GM21360 (cell line): ENCODE data around the gene ZBED5.
"Not testable (repeated sequence)": the region's sequence is repeated elsewhere in the genome, so short reads cannot be mapped to it uniquely, and the experiment has no call there.

ENCODE experiments used
- ATAC-seq: cut with Tn5 transposase; IDR thresholded peaks from one replicate; pipeline ENCODE4 v1.9.1; 2021; ENCODE audit warnings: mild to moderate bottlenecking, moderate library complexity; ENCODE audit not compliant: unreplicated experiment

Gene ZBED5

DNA sequence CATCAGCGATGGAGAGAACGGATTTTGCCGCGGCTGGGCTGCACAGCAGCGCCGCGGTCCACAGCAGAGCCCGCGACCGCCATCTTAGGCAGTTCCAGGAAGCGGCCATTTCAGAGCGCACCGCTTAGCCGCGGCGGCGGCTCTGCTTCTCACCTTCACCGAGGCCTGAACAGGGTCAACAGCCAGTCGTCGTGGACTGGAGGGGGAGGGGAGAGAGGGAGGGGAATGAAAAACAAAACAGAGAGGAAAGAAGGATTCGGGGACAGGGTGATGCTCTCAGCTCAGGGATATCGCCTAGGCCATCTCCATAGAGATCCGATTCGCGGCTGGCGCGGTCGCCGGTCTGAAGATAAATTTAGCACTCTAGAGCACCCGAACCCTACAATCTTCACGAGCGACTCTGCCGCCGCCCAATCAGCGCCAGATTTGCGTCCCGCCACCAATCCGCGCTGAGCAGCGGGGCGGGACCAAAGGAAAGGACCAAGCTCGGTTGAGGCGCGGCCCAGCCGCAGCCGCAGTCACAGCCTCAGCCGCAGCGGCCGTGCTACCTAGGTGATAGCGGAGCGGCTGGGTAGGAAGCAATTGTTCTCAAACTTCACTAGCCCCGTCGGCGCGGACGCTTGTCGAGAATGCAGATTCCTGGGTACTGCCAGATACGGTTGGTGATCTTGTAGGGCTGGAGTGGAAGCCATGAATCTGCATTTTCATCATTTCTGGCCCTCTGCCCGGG is at the start of gene ZBED5:
Gene ZBED5 (minus strand): TSS at position 345 of the 730 bp plus-strand sequence. CDS start 3,108 bp downstream, outside the sequence.
- peak; percentile 87 for ATAC-seq

- ATAC-seq: no peak
Measured at GRCh38 chr11:10906521-10906920, 48.7 kb upstream of the ZBED5 start.

GRCh38 chr11:10902301-10903063 is 44.6 kb upstream of the ZBED5 start:
- no peak for ATAC-seq

GRCh38 chr11:10900681-10901415 is 43.0 kb upstream of the ZBED5 start:
- no peak for ATAC-seq

- ATAC-seq: no peak
Measured at GRCh38 chr11:10899121-10899830, 41.4 kb upstream of the ZBED5 start.

- ATAC-seq: no peak
Measured at GRCh38 chr11:10898763-10899025, 40.8 kb upstream of the ZBED5 start.

- ATAC-seq: no peak
Measured at GRCh38 chr11:10898003-10898762, 40.3 kb upstream of the ZBED5 start.

- ATAC-seq: no peak
Measured at GRCh38 chr11:10897150-10897549, 39.3 kb upstream of the ZBED5 start.

- ATAC-seq: no peak
Measured at GRCh38 chr11:10896493-10896892, 38.6 kb upstream of the ZBED5 start.

- ATAC-seq: no peak
Measured at GRCh38 chr11:10895285-10895684, 37.4 kb upstream of the ZBED5 start.

DNA sequence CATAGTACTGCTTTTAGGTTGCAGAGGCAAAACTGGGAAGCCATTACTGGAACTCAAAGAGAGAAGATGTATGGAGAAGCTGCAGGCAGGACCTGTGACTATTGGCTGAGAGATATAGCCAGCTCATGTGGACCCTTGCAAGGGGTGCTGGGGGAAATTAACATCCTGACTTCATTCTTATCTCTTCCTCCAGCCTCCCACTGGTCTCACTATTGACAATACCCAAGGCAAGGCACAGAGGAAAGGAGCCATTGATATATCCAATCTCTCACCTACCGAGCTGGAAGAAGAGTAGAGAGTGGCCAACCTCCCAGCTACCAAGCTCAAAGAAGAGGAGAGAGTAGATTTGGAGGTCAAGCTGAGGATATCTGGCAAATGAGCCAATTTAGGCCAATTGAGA is 36.8 kb upstream of the ZBED5 start:
- ATAC-seq: no peak

DNA sequence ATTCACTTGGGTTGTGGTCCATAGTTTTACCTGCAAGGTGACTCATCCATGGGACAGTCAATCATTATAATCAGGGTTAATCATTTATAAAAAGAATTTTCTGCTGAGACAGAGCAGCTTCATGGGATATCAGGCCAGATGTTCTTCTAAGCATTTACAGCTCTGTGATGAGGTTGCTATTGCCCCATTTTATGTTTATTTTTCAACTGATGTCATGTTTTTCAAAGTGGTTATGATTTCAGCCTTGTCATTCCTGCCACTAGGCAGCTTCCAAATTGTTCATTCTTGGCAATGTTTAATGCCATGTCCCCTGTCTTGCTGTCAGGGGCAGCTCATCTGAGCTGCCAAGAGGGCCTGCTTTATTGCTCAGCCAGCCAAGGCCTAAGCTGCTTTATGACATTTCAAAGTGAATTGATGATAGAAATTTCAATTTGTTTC is 35.9 kb upstream of the ZBED5 start:
- no peak for ATAC-seq

- ATAC-seq: no peak
Measured at GRCh38 chr11:10892250-10892649, 34.4 kb upstream of the ZBED5 start.

GRCh38 chr11:10891151-10891720 is 33.4 kb upstream of the ZBED5 start:
- ATAC-seq: no peak

DNA sequence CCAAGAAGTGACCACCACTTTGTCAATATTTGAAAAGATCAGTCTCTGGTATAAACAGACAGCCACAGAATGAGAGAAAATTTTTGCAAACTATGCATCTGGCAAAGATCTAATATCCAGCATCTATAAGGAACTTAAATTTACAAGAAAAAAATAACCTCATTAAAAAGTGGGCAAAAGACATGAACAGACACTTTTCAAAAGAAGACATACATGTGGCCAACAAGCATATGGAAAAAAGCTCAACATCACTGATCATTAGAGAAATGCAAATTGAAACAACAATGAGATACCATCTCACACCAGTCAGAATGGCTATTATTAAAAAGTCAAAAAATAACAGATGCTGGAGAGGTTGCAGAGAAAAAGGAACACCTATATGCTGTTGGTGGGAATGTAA is 32.2 kb upstream of the ZBED5 start:
- ATAC-seq: not testable (repeated sequence)

DNA sequence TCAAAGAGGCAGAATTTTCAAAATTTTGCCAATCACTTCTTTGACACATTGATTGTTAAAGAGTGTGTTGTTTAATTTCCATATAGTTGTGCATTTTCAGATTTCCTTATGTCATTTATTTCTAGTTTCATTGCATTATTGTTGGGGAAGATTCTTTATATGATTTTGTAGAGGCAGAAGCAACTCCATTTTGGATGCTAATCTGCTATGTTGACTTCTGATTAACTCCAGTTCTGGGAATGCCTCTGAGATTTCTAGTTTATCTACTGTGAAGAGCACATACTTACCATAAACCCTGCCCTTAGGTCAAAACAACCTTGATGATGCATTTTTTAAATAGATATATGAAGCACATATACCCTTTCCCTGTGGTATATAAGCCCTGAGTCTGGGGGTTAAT is 29.5 kb upstream of the ZBED5 start:
- ATAC-seq: no peak

GRCh38 chr11:10886652-10887250 is 28.9 kb upstream of the ZBED5 start:
- ATAC-seq: no peak

DNA sequence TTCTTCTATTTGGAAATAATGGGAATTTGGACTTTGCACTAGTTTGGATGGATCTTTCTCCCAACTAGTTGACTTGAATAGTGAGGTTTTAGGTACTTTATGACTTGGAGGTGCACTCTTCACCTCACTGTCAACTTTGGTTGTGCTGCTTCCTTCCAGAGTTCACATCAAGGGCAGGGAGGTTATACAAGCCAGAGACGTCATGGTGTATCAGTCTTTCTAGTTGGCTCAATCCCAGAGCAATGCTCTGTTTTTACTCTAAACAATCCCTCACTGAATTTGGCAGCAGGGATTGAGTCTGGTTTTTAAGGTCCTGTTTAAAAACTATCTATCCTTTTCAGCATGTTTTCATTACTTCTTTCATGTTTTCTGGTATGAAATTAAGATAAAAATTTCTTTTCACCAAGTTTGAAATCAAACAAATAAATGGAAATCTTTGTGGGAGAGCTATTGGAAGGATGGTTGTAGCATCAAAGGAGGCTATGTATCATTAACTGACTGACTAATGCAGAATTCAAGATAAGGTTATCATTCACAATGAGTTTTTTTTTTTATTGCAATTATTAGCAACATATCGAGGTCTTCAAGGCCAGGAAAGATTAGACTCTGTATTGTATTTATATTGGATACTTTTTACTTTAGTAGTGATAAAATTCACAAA is 28.0 kb upstream of the ZBED5 start:
- no peak for ATAC-seq

DNA sequence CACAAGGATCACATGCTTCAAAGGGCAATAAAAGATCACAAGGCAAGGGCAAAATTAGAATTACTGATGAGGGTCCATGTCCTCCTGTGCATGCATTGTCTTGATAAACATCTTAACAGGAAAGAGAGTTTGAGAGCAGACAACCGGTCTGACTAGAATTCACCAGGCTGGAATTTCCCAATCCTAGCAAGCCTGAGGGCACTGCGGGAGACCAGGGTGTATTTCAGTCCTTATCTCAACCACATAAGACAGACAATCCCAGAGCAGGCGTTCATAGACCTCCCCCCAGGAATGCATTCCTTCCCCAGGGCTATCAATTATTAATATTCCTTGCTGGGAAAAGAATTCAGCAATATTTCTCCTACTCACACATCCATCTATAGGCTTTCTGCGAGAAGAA is 26.4 kb upstream of the ZBED5 start:
- ATAC-seq: not testable (repeated sequence)
